ENCODE results near the gene ZNF669.
"Not testable (repeated sequence)": the region's sequence is repeated elsewhere in the genome, so short reads cannot be mapped to it uniquely, and the experiment has no call there.

Gene ZNF669

DNA sequence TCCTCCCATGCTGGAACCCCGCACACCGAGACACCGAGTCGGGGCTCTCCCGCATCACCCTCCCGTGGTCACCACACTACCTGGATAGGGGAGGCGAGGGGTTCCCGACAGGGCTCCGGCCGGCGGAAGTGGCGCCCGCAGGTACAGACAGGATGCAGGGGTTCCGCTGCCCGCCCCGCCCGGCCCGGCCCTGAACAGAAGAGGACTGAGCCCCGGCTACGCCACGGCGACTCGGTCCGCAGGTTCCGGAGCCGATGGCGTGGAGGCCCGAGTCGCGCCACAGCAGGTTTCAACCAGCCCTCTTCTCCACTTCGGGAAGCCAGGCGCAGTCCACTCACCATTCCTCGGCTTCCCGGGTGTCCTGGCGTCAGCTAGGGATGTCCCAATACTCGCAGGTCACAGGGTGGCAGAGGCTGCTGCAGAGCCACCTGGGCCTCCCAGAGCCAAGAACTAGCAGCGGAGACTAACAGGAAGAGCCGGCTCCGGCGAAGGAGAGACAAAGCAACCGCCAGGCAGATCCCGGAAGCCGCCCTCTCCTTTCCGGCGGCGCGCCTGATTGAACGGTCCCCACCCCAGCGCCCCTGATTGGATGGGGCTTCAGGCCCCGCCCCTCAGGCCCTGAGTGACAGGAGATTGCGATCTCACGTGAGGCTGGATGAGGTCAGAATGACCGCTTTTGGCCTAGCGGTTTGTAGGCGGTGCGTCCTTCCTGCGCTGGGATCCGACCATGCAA, at the start of gene ZNF669:
Gene ZNF669 (minus strand): TSS at position 498 of the 733 bp plus-strand sequence. CDS start 157 bp downstream, at position 341.
- peak; percentile 96 for DNase-seq

DNA sequence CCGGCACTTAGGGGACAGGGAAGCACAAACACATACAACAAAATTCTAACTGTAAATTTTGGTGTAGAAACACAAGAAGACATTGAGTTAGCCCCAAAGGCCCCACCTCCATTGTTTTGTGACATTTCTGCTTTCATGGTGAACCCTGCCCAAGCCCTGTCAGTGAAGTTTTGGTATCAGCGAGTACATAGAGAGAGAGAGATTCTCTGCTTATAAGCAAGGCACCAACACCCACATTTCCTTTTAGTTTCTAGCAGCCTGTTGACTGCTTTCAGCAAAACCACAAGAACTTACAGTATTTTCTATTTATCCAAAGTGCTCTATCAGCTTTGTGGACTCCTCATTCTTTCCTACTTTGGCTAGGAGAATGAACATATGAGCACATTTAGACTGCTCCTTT, 43.6 kb upstream of the ZNF669 start:
- DNase-seq: no peak

DNA sequence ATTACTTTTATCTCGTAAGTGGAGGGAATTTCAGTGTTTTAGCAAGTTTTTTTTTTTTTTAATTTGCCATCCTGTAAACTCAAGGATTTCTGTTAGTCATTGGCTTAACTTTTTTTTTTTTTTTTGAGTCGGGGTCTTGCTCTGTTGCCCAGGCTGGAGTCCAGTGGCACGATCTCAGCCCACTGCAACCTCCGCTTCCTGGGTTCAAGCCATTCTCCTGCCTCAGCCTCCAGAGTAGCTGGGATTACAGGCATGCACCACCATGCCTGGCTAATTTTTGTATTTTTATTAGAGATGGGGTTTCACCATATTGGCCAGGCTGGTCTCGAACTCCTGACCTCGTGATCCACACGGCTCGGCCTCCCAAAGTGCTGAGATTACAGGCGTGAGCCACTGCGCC, 43.0 kb upstream of the ZNF669 start:
- DNase-seq: not testable (repeated sequence)

DNA sequence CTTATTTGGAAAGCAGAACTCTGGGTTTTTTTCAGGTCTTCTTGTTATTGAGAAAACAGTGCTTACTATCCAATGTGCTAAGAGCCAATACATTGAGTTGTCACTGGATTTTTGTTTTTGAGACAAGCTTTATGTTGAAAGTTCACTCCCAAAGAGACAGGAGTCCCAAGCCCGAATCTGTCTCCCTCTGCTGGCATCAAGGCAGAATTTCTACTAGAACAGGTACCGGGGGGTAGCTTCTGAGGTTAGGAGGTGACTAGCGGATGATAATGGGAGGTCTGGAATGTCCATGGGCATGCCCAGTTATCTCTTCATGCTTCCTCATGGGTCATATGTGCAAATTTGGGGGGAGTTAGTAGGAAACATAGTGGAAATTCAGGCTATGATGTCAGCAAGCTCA, 42.5 kb upstream of the ZNF669 start:
- no peak for DNase-seq

DNA sequence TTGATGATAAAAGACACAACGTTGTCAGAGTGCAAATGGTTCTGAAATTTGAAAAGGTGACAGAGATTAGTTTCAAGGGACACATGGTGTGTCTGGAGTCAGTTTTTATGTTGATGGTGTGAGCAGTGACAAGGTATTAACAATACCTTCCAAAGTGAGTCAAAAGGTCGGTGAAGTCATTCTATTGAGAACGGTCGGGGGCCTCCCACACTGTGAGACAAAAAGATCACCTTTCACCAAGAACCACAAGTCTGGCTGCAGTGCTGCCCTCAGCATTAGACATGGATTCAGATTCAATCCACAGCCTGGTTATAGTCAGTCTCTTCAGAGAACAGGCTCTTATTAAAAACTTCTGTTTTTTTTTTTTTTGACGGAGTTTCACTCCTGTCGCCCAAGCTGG, 41.1 kb upstream of the ZNF669 start:
- no peak for DNase-seq

DNA sequence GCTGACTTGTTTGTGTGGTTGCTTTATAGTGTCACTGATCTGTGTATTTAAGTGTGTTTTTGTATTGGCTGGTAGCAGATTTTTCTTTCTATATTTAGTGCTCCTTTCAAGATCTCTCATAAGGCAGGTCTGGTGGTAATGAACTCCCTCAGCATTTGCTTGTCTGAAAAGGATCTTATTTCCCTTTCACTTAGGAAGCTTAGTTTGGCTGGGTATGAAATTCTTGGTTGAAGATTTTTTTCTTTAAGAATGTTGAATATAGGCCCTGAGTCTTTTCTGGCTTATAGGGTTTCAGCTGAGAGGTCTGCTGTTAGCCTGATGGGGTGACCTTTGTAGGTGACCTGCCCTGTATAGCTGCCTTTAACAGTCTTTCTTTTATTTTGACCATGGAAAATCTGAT, 35.4 kb upstream of the ZNF669 start:
- not testable (repeated sequence) for DNase-seq

DNA sequence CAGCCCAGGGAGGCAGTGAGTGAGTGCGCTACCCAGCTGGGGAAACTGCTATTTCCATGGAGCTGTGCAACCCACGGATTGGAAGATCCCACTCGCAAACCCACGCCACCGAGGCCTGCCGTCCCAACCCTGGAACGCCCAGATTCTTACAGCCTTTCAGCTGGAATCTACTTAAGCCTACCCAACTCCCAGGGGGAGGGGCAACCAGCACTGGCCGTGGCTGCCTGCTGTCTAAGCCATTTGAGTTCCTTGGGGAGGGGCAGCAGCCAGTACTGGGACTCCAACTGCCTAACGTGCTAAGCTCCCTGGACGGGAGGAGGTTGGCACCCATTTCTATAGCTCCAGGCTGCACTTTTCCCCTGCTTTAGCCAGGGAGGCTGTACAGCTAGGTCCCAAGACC, 27.1 kb upstream of the ZNF669 start:
- DNase-seq: no peak

DNA sequence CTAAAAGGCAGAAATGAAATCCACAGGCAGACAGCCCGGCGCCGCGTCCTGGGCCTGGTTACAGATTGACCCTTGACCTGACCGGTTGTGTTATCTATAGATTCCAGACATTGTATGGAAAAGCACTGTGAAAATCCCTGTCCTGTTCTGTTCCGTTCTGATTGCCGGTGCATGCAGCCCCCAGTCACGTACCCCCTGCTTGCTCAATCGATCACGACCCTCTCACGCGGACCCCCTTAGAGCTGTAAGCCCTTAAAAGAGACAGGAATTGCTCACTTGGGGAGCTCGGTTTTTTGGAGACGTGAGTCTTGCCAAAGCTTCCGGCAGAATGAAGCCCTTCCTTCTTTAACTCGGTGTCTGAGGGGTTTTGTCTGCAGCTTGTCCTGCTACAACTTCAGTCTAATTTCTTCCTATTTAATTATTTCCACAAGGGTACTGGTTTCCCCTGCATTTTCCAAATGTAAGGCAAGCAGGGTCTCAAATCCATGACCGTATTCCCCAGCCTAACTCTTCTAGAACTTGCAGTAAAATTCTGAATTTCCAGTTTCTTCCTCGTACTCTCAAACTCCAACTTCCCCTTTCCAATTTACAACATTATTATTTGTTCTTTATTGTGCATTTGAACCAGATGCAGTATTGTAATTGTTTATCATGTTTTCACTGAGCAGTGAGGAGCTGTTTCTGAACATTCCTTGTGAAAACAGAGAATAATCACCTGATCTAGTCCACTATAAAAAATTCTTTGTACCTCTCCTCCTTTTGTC, 23.5 kb upstream of the ZNF669 start:
- DNase-seq: not testable (repeated sequence)

DNA sequence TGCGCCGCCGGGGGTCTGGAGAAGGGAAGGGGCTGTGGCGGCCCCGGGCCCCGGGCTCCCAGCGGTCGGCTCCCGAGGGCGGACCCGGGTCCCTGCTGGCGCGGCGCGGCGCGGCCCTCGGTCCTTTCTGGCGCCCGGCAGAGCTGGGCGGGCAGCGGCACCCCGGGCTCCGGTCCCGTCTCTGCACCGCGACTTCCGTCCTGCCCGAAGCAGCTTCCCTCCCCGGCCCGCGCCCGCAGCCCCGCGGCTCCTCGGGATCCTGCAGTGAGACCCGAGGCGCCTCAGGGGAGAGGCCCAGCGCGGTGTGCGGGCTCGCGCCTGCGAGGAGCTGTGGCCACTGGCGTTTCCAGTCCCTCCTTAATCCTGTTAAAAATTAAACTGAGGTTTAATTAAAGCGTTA, 22.4 kb upstream of the ZNF669 start:
- not testable (repeated sequence) for DNase-seq

DNA sequence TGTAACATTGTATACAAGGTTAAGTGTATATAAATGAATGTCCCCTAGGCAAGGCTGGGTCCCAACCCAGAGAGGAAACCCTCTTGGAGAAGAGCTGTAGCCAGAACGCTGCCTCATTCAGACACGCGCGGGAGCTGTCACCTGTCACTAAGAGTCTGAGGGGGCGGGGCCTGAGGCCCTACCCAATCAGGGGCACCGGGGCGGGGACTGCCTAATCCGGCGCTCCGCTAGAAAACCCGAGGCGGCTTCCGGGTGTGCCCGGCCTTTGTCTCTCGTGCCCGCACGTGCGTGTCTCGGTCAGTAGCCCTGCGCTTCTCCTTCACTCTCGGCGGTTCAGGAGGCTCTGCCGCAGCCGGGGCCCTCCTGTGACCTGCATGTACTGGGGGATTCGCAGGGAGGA, 22.0 kb upstream of the ZNF669 start:
- DNase-seq: not testable (repeated sequence)

DNA sequence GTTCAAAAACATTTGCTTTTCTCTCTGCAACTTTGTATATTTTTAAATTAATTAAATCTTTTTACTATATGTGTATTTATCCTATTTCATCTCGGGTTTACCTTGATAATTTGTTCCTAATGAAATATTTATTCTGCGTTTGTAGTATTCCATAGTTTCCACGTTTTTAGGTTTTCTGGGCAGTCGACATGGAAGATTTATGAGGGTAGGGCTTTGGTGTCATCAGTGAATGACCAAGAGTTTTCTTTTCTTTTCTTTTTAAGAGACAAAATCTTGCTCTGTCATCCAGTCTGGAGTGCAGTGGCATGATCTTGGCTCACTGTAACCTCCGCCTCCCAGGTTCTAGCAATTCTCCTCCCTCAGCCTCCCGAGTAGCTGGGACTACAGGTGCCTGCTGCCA, 17.2 kb upstream of the ZNF669 start:
- no peak for DNase-seq

DNA sequence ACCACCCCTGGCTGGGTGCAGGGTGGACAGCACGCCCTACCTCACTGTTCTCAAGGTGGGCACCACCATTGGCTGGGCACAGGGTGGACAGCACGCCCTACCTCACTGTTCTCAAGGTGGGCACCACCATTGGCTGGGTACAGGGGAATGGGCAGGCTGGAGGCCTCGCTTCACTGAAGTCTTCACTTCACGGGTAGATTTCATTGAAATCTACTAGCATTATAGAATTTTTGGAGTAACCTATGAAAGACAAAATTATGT, 16.2 kb upstream of the ZNF669 start:
- DNase-seq: not testable (repeated sequence)

DNA sequence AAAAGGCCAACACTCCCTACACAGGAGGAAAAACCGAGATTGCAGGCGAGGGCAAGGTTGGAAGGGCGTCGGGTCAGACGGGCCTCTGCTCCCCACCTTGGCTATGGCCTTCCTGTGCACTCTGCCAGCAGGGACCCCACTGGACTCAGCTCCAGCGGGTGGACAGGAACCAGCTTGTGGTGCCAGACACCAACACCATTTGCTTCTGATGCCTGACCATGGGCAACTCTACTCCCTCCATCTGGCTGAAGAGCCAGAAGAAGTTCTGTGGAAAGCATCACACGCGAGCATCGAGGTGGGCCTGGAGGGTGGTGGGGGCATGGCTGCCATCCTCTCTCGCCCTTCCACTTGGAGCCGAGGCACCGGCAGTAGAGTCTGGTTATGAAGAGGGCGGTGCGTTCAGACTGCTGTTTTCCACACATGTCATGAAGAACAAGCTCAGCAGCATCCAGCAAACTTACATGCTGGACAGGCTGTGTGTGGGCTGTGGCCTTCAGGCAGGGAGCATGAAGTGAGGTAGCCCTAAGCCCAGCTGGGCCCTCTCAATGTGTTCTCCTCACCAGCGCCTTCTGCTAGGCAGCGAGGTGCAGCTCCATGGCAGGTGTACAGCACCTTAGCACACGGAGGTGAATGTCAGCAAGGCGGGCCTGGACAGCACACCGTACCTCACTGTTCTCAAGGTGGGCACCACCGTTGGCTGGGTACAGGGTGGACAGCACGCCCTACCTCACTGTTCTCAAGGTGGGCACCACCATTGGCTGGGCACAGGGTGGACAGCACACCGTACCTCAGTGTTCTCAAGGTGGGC, 15.6 kb upstream of the ZNF669 start:
- no peak for DNase-seq

DNA sequence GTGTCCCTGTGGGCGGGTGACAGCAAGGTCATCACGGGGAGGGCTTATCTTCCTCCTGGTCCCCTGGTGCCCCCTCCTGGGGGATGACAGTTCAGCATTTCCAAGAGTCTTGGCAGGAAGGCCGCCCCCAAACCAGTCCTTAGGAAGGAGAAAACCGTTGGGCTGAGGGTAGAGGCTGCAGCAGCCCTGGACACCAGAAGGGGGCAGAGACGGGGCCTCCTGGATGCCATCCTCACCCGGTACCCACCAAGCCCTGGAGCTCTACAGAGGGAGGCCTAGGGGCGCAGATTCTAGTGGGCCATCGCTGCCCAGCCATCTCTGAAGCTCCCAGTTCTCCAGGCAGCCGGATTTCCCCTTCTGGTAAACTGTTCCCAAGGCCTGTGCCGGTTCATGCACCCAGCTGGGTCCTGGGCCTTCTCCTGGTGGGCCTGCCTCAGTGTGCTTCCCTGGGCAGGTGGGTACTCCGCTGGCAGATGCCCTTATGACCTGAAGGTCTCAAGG, 14.8 kb upstream of the ZNF669 start:
- no peak for DNase-seq

DNA sequence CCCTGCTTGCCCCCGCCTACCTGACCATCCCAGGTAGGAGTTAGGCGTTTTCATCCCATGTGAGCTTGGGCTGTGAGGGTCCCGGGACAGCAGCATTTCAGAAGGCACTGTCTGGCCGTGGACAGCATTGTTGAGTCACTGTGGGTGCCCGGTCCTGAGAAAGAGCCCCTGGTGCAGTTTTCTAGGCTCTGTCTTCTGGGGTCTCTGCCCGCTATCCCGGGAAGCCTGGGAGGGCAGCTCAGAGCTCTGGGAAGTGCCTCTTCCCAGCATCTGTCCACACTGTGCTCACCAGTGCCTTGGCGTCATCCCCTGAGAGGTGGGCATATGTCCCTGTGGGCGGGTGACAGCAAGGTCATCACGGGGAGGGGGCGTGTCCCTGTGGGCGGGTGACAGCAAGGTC, 11.4 kb upstream of the ZNF669 start:
- no peak for DNase-seq

DNA sequence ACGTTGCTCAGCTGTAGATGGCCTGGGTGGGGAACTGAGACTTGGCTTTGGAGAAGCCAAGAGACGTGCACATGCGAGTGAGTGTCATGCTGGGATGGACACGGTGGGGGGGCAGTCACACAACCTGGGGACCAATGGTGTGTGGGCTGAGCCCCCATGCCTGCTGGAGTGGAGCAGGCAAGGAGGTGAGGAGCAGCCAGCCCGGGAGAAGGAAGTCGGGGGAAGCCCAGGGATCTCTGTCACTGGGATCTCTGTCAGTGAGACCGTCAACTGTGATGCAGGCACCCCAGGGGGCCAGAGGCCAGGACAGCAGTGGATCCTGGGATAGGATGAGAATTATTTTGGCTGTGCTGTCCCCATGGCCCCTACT, 11.0 kb upstream of the ZNF669 start:
- DNase-seq: no peak

DNA sequence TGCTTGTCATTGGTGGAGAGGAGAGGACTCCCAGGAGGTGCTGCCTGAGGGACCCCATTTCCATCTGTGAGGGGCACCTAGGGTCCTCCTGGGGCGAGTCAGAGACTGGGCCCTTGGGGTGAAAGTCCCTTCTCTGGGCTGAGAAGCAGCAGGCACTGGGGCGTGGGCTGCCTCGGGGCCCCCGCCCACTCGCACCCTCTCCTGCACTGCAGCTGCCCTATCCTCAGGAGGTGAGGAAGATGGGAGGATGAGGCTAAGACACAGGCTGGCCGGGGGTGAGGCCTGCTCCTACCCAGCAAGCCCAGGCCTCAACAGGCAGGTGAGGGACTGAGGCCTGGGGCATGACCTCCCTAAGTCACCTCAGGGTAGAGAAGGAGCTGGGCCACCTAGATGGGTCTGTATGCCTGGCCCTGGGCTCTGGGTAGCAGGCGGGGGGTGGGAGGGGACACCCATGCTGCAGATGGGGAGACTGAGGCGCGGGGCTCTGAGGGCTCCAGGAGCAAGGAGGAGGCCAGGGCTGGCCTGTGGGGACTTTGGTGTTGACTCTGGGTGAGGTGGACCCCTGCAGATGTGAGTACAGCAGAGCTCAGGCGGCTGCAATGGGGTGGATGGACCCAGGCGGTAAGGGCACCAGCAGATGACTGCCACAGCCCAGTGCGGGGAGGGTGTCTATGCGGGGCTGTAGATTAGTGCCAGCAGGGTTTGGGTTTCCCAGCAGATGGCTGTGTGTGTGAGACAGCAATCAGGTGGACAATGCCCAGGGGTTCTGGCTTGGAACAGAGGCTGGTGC, 10.4 kb upstream of the ZNF669 start:
- no peak for DNase-seq

DNA sequence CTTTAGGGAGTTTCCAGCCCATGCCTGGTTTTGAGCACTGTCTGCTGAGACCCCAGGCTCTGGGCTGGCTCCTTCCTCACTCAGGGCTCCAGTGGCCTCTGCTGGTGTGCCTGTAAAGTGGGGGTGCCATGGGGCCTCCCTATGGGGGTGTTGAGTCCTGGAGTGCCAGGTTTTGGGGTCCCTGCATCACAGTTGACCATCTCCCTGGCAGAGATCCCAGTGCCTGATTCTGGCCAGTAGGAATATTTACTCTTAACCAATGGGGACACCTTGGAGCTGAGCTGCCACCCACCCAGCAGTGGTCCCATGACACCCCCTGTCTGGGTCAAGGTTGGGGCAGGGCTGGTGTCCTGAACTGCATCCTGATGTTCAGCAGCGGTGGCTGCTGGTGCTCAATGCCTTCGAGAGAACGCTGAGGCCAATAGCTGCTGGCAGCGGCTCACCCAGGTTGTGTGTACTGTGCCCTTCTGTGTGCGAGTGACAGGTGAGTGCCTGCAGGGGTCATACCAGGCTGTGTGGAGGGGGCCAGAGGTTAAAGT, 9.6 kb upstream of the ZNF669 start:
- DNase-seq: no peak

DNA sequence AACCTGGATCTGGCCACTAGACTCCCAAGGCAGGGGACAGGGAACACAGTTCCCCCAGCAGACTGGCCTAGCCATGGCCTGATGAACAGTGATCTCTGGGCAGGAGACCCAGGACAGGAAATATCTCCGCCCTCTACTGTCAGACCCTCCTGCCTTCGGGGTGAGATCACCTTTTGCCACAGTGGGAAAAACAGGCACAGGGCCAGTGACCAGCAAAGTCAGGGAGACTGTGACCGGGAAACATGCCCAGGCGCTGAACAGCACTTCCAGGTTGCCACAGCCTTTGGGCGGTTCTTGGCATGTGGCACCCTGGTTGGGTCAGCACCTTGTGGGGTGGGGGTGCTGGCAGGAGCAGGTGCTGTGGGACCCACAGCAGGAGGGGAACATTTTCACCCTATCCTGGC, 8.9 kb upstream of the ZNF669 start:
- no peak for DNase-seq

DNA sequence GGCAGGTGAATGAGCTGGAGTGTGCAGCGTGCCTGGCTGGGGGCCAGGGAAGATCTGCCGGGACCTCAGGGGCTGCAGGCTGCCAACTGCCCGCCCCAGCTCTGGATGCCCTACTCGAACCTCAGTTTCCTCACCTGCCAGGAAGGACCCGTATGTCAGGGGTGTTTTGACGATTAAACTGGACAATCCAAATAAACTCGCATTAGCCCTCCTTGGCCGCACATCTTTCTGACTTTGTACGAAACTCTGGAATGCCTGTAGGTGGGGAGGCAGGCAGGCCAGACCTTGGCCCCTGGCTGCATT, 8.3 kb upstream of the ZNF669 start:
- DNase-seq: no peak

DNA sequence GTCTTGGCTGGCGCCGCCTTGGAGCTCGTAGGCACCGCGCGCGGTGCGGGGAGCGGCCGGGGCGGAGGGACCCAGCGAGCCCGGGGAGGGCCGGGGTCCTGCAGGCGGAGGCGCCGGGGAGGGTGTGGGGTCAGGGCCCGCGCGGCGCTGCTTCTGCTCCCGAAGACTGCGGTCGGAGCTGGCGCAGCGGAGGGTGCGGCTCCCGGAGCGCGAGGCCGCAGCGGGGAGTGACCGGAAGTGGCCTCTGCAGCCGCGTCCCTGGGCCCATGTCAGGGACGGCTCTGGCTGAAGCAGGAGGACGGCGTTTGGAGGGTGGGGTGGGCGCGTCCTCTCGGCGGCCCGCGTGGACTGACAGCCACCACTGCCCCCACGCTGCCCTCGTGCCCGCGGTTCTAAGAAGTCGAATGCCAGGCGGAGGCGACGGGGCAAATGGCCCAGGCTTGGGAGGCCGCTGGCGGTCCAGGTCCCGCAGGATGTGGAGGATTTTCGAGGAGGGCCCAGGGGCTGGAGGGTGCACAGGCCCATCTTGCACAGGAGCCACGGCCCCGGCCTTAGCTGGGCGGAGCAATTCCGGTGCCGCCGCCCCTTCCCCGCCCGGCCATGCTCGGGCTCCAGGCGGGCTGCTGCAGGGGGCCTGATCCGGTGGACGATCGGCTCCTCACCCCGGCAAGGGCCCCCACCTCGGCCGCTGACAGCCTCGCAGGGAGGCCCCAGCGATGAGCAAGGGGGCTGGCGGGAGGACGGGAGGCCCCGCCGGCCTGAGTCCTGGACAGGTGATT, 7.7 kb upstream of the ZNF669 start:
- peak; percentile 29 for DNase-seq

DNA sequence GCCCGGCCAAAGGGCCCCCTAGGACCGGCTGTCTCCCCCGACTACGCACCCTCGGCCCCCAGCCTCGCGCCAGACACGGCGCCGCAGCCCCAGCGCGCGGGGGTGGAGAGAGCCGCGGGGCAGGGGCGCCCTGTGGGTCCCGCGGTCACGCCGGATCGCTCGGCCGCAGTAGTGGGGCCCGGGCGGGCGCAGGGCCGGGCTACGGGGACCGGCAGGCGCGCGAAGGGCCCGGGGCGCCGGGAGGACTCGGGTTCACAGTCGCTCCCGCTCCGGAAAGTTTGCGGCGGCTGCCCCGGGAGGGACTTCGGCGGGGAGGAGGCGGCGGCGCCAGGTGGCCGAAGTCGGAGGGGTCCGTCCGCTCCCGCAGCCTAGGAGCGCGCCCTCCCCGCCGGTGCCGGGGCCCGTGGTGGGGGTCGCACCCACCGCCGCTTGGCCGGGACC, 7.1 kb upstream of the ZNF669 start:
- DNase-seq: no peak
